ENCODE measurements around the gene DNAJC8. TPM values are rescaled to one million over a fixed set of nuclear protein-coding genes. Genes with fewer than 3 reads are reported as not detected.
A peak's percentile ranks its signal among the peaks of the same experiment; 100 is the strongest.

The DNAJC8 gene
- total RNA-seq, 4 donors from 2014 or later, result 60.9 to 83.0 (median 73.0) TPM

- Histone ChIP-seq H3K27ac (replicated peaks in 1 of 4) (peak overlapping the region in 3 of 4 donors; percentile 23 to 54 (median 27)), H3K4me1 (peaks cover 3 to 15% (median 7%) of the 10 kb centered on the region in 4 donors), H3K9me3 (no peaks in the 10 kb centered on the region), H3K36me3 (no peaks in the 10 kb centered on the region), H3K4me3 (peak overlapping the region; percentile 8 to 36 (median 17)), H3K27me3 (peaks cover 0 to 9% (median 0%) of the 10 kb centered on the region in 4 donors)
- WGBS, result 61% methylated on average over 8 of the region's 8 CpGs
- DNase-seq (ENCODE audit: extremely low spot score), result no peak
- intact Hi-C loops (cut with DNase I), result no loop called here
- TF ChIP-seq EP300 (IDR thresholded peaks at IDR 0.05) (no peak), POLR2AphosphoS5 (IDR thresholded peaks at IDR 0.05) (no peak), POLR2A (IDR thresholded peaks at IDR 0.05; ENCODE audit: low read depth) (no peak)
- TF ChIP-seq, protein P1, sequence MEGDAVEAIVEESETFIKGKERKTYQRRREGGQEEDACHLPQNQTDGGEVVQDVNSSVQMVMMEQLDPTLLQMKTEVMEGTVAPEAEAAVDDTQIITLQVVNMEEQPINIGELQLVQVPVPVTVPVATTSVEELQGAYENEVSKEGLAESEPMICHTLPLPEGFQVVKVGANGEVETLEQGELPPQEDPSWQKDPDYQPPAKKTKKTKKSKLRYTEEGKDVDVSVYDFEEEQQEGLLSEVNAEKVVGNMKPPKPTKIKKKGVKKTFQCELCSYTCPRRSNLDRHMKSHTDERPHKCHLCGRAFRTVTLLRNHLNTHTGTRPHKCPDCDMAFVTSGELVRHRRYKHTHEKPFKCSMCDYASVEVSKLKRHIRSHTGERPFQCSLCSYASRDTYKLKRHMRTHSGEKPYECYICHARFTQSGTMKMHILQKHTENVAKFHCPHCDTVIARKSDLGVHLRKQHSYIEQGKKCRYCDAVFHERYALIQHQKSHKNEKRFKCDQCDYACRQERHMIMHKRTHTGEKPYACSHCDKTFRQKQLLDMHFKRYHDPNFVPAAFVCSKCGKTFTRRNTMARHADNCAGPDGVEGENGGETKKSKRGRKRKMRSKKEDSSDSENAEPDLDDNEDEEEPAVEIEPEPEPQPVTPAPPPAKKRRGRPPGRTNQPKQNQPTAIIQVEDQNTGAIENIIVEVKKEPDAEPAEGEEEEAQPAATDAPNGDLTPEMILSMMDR (IDR thresholded peaks at IDR 0.05), result no peak
These were observed 56.8 kb downstream of the DNAJC8 start for GRCh38 chr1:28175955-28176485.

- Histone ChIP-seq H3K27ac (replicated peaks in 1 of 4) (peak overlapping the region; percentile 18 to 61 (median 47)), H3K9me3 (no peaks in the 10 kb centered on the region), H3K4me3 (peak overlapping the region in 2 of 4 donors; percentile 22 to 27), H3K4me1 (peaks cover 3 to 15% (median 7%) of the 10 kb centered on the region in 4 donors), H3K27me3 (peaks cover 0 to 9% (median 0%) of the 10 kb centered on the region in 4 donors), H3K36me3 (no peaks in the 10 kb centered on the region)
- WGBS, result 82% methylated on average over 2 of the region's 5 CpGs
- DNase-seq (ENCODE audit: extremely low spot score), result no peak
- intact Hi-C loops (cut with DNase I), result no loop called here
- TF ChIP-seq EP300 (IDR thresholded peaks at IDR 0.05), result no peak
- no peak for TF ChIP-seq POLR2A (IDR thresholded peaks at IDR 0.05; ENCODE audit: low read depth)
- TF ChIP-seq POLR2AphosphoS5 (IDR thresholded peaks at IDR 0.05), result no peak
- TF ChIP-seq, protein P1 (IDR thresholded peaks at IDR 0.05), result no peak
These were observed 58.9 kb downstream of the DNAJC8 start for GRCh38 chr1:28173980-28174297.

GRCh38 chr1:28173151-28173979, 59.5 kb downstream of the DNAJC8 start:
- H3K4me3 ChIP-seq, result peak overlapping the region in 2 of 4 donors; percentile 22 to 27

DNA sequence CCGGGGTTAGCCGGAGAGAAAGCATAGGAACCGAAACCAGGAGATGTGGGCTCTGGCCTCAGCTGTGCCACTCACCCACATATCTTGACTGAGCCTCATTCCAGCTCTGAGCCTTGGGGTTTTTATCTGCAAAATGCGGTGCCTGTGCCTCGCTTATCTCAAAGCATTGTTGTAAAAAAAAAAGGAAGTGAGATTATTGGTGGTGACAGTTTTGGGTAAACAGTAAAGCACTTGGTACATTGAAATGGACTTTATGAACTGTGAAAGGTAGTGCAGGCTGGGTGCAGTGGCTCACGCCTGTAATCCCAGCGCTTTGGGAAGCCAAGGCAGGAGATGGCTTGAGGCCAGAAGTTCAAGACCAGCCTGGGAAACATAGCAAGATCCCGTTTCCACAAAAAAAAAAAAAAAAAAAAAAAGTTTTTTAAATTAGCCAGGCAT, 60.1 kb downstream of the DNAJC8 start:
- intact Hi-C loops (cut with DNase I), result no loop called here
- WGBS, result 50% methylated on average over 8 of the region's 8 CpGs
- peak overlapping the region in 2 of 4 donors; percentile 4 to 61 for H3K27ac ChIP-seq (replicated peaks in 1 of 4)
- no peak overlapping the region for H3K4me3 ChIP-seq
- TF ChIP-seq, protein P1 (IDR thresholded peaks at IDR 0.05), result no peak
- TF ChIP-seq POLR2AphosphoS5 (IDR thresholded peaks at IDR 0.05), result no peak
- TF ChIP-seq POLR2A (IDR thresholded peaks at IDR 0.05; ENCODE audit: low read depth), result no peak
- TF ChIP-seq EP300 (IDR thresholded peaks at IDR 0.05), result no peak
- peaks cover 3 to 15% (median 7%) of the 10 kb centered on the region in 4 donors for H3K4me1 ChIP-seq
- no peaks in the 10 kb centered on the region for H3K9me3 ChIP-seq
- DNase-seq (ENCODE audit: extremely low spot score), result no peak
- no peaks in the 10 kb centered on the region for H3K36me3 ChIP-seq
- H3K27me3 ChIP-seq, result no peaks in the 10 kb centered on the region

More at GRCh38 chr1:28173151-28173979, 59.5 kb downstream of the DNAJC8 start:
- intact Hi-C loops (cut with DNase I), result no loop called here
- Histone ChIP-seq H3K9me3 (no peaks in the 10 kb centered on the region), H3K4me1 (peaks cover 3 to 15% (median 7%) of the 10 kb centered on the region in 4 donors), H3K27ac (replicated peaks in 1 of 4) (peak overlapping the region in 3 of 4 donors; percentile 39 to 61 (median 55)), H3K27me3 (peaks cover 0 to 4% (median 0%) of the 10 kb centered on the region in 4 donors), H3K36me3 (no peaks in the 10 kb centered on the region)
- no peak for TF ChIP-seq POLR2AphosphoS5 (IDR thresholded peaks at IDR 0.05)
- no peak for TF ChIP-seq EP300 (IDR thresholded peaks at IDR 0.05)
- TF ChIP-seq, protein P1 (IDR thresholded peaks at IDR 0.05), result no peak
- TF ChIP-seq POLR2A (IDR thresholded peaks at IDR 0.05; ENCODE audit: low read depth), result no peak
- 78% methylated on average over 10 of the region's 11 CpGs for WGBS
- no peak for DNase-seq (ENCODE audit: extremely low spot score)

Measured in esophagus muscularis mucosa (tissue), 4 donors.